ENCODE results near the gene IDI1.

Gene IDI1

DNA sequence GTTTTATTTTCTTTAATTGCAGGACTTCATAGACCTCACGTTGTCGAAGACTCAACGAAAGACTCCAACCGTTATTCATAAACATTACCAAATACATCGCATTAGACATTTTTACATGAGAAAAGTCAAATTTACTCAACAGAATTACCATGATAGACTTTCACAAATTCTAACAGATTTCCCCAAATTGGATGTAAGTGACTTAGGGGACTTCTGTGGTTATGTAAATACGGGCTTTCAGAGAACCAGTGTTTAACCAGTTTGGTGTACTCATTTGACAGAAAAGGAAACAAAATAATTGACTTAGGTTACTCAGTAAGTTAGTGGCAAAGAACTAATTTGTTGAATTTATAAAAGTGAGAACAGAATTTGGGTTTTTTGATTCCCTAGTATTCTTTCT, 56.5 kb downstream of the IDI1 start:
- DNase-seq, result no peak

DNA sequence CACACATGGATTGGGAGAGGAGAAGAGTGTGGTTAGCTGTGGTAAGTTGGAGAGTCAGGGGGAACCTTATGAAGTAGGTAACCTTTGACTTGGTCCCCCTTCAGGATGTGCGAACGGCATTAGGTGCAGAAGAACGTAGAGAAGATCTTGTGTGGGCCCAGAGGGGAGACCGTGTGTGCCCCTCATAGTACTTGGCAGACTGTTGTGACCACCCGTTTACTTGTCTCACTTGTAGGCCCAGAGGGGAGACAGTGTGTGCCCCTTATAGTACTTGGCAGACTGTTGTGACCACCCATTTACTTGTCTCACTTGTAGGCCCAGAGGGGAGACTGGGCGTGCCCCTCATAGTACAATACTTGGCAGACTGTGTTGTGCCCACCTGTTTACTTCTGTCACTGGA, 58.1 kb downstream of the IDI1 start:
- DNase-seq, result no peak

Data from NCI-H2171 treated with DMSO at 0.1 percent for 48 hours (cell line).